ENCODE results near the gene SH3GL1.

The SH3GL1 gene

DNA sequence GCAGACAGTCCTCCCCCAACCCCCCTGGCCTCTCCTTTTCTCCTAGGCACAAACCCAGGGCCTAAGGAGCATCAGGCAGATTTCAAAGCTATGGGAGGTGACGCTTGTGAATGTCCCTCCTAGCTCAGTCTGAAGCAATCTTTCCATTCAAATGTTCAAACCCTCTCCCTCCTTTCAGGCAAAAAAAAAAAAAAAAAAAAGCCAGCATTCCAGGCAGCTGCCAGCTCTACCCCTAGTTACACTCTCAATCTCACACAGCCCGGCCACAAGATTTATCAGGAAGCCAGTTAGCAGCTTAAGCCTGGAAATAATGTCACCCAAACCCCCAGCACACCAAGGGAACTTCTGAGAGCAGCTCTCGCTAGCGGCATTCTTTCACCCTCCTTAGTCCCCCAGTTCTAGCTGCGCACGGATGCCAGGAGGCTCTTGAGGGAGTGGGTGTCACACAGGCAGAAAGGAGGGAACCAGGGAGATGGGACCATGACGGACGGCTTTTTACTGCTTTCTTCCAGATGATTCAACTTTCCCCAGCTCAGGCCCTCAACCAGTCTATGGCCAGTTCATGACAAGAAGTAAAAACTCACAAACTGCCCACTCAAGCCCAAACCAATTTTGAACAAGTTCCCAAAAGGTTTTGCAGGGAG lies 6.3 kb downstream of the SH3GL1 start:
- TF ChIP-seq, protein P1, sequence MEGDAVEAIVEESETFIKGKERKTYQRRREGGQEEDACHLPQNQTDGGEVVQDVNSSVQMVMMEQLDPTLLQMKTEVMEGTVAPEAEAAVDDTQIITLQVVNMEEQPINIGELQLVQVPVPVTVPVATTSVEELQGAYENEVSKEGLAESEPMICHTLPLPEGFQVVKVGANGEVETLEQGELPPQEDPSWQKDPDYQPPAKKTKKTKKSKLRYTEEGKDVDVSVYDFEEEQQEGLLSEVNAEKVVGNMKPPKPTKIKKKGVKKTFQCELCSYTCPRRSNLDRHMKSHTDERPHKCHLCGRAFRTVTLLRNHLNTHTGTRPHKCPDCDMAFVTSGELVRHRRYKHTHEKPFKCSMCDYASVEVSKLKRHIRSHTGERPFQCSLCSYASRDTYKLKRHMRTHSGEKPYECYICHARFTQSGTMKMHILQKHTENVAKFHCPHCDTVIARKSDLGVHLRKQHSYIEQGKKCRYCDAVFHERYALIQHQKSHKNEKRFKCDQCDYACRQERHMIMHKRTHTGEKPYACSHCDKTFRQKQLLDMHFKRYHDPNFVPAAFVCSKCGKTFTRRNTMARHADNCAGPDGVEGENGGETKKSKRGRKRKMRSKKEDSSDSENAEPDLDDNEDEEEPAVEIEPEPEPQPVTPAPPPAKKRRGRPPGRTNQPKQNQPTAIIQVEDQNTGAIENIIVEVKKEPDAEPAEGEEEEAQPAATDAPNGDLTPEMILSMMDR (conservative IDR thresholded peaks at IDR 0.05; ENCODE audit: low read depth, low read length), result no peak
- H3K4me3 ChIP-seq (ENCODE audit: low read length), result peak overlapping the region; percentile 22
- DNase-seq (ENCODE audit: low read depth), result peak; percentile 84

DNA sequence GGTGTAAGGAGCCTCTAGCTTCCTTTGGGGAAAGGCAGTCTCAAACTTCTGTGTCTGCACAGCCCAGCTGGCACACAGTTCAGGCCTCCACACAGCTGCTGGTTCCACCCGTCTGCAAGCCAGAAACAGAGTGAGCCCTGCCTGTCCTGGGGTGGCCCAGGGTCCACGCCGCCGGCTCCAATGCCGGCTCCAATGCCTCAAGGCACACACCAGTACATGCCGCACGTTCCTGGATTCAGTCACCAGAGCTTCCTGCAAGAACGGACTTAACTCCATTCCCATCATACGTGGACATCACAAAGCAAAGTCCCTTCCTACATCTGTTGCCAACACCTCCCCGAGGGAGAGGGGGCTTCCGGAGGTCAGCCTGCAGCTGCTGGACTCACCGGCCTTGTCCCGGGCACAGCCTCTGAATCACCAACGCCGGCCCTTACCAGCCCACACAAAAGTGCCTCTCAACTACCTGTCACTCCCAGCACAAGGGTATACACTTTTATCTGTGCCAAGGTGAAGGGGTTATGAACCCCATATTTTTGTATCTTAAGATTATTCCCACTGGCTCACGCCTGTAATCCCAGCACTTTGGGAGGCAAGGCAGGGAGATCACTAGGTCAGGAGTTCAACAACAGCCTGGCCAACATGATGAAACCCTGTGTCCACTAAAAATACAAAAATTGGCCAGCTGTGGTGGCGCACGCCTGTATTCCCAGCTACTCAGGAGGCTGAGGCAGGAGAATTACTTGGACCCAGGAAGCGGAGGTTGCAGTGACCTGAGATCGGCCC lies 8.5 kb downstream of the SH3GL1 start:
- TF ChIP-seq, protein P1 (conservative IDR thresholded peaks at IDR 0.05; ENCODE audit: low read depth, low read length), result no peak

DNA sequence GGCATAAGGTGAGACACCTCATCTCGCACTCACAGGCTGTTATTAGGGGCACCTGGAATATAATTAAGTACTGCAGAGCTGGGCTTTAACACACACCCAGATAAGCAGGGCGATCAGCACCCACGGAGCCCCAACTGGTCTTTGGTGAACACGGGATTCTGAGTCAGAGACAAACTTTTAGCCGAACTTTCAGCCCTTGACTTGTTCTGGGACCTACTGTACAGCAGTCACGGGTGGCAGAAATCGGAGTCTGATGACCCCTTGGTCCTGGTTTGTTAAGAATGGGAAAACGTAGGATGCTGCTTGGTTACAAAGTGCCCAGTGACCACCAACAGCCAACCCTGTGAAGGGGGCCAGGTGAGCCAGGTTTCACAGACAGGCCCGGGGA lies 9.0 kb downstream of the SH3GL1 start:
- no peak overlapping the region for H3K4me3 ChIP-seq (ENCODE audit: low read length)
- TF ChIP-seq, protein P1 (conservative IDR thresholded peaks at IDR 0.05; ENCODE audit: low read depth, low read length), result no peak
- DNase-seq (ENCODE audit: low read depth), result peak; percentile 86

More for the DNA sequence above, 8.5 kb downstream of the SH3GL1 start:
- H3K4me3 ChIP-seq (ENCODE audit: low read length), result no peak overlapping the region
- no peak for DNase-seq (ENCODE audit: low read depth)

DNA sequence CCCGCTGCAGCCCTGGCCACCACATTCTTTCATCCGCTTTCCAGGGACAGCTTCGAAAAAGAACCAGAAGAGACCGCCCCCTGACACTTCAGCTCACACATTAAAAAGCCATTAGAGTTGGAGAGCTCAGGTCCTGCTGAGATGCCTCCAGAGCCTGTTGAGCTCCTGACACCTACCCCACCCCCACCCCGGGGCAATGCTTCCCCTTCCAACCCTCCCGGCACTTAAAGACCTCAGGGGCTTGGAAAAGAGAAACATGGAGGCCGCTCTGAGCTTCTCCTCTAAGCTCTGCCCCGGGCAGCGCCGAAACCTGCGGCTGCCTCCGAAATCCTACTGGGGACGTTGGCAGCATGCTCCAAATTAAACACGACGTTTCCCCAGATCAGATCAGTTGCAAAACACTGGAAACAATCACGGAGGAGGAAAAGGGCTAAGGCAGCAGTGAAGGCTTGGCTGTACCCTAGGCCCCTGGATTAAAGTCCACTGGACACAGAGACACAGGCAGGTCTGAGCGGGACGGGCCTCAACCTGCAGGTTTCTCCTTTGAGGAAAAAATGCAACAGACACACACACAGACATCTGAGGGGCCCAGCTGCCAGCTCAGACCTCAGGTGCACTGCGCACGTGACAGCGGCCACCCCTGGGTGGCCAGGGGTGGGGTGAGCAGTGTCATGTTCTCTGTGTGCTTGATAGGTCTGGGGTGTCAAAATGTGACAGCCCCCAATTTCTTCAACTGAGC lies 9.6 kb downstream of the SH3GL1 start:
- TF ChIP-seq, protein P1 (conservative IDR thresholded peaks at IDR 0.05; ENCODE audit: low read depth, low read length), result no peak
- H3K4me3 ChIP-seq (ENCODE audit: low read length), result no peak overlapping the region
- no peak for DNase-seq (ENCODE audit: low read depth)

DNA sequence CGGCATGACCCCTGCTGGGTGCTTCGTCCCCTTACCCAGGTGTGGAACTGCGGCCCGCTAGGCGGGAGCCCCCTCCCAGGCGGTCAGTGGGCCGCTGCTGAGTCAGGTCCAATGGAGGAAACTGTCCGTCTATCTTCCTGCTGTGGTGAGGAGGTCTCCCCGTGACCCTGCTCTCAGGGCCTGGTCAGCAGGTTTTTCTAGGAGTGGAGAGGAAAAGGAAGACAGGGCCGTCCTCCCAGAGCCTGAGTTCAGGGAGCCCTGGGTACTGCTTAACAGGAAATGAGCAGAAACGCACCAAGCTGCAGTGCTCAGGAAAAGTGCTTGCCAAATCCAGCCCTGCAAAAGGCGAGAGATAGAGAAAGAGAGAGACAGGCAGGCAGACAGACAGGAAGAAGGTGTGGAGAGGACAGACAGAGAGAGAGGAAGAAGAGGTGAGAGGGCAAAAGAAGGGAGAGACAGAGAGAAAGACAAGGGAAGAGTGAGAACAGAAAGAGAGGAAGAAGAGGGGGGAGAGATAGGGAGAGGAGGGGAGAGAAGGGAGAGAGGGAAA lies 10.3 kb downstream of the SH3GL1 start:
- TF ChIP-seq, protein P1 (conservative IDR thresholded peaks at IDR 0.05; ENCODE audit: low read depth, low read length), result no peak
- DNase-seq (ENCODE audit: low read depth), result no peak
- H3K4me3 ChIP-seq (ENCODE audit: low read length), result no peak overlapping the region

DNA sequence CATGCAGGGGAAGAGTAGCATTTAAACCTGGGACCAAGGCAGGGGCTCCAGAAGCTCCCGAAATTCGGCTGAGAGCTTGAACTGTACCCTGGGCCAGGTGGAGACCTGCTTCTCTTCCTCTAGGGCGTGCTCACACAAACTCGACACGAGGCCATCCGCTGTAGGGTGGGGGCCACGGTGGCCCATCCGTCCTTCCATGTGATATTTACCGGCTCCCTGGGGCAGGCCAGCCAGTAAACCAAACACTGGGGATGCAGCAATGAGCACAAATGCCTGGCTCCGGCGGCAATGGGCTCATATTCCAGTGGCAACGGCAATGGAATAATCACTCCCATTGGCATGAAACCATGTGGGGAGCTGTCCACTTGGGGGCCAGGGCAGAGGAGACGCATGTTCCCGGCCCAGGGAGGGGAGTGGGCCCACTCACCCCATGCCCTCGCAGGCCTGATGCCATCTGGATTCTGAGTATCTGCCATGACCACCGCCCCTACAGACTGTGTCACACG lies 10.8 kb downstream of the SH3GL1 start:
- DNase-seq (ENCODE audit: low read depth), result no peak
- H3K4me3 ChIP-seq (ENCODE audit: low read length), result no peak overlapping the region
- TF ChIP-seq, protein P1 (conservative IDR thresholded peaks at IDR 0.05; ENCODE audit: low read depth, low read length), result no peak

Measured in retinal pigment epithelial cell (primary cell).